Stimulated activated naive B cell treated with anti-CD40 and anti-IgM and Interleukin-4, amounts not matched to agents 10 μg/mL and 1 μg/mL and 100 μg/mL, for 72 hours (primary cell): ENCODE results near the gene GPR151.

Source experiments
- ATAC-seq, 2 donors: fragments of 150-1000 bp; cut with Tn5 transposase; replicated peaks; 2 replicates each; pipeline ENCODE4 v1.10.0; 2021; ENCODE audit warnings: moderate library complexity in 1 of 2
- DNase-seq: peaks from one replicate; pipeline ENCODE4 v3.0.0; 2021
- H3K27ac Mint-ChIP-seq: one replicate; pipeline ENCODE4 v1.8.0; 2022; ENCODE audit warnings: mild to moderate bottlenecking, mixed read lengths
- H3K27me3 Mint-ChIP-seq, 2 donors: one replicate each; pipeline ENCODE4 v1.8.0; 2022; ENCODE audit warnings: mixed read lengths in 2 of 2
- H3K36me3 Mint-ChIP-seq, 2 donors: one replicate each; pipeline ENCODE4 v1.8.0; 2022; ENCODE audit warnings: mixed read lengths in 2 of 2, mild to moderate bottlenecking in 1 of 2
- H3K4me1 Mint-ChIP-seq, 2 donors: one replicate each; pipeline ENCODE4 v1.8.0; 2022; ENCODE audit warnings: mixed read lengths in 2 of 2, mild to moderate bottlenecking in 1 of 2
- H3K4me3 Mint-ChIP-seq, 2 donors: one replicate each; pipeline ENCODE4 v1.8.0; 2022; ENCODE audit warnings: mild to moderate bottlenecking in 2 of 2, mixed read lengths in 2 of 2, moderate library complexity in 1 of 2
- H3K9me3 Mint-ChIP-seq, 2 donors: one replicate each; pipeline ENCODE4 v1.8.0; 2022; ENCODE audit warnings: mixed read lengths in 2 of 2, mild to moderate bottlenecking in 1 of 2

Gene GPR151

GRCh38 chr5:146533882-146534281, 17.9 kb upstream of the GPR151 start:
- H3K27ac Mint-ChIP-seq: no peak overlapping the region
- ATAC-seq (no peak), DNase-seq (no peak)
- H3K4me1 Mint-ChIP-seq: peaks cover 2 to 5% of the 10 kb centered on the region in 2 donors
- H3K4me3 Mint-ChIP-seq: no peak overlapping the region
- H3K36me3 Mint-ChIP-seq: no peaks in the 10 kb centered on the region
- H3K9me3 Mint-ChIP-seq: no peaks in the 10 kb centered on the region
- H3K27me3 Mint-ChIP-seq: peaks cover 0 to 6% of the 10 kb centered on the region in 2 donors

GRCh38 chr5:146533260-146533857, 17.4 kb upstream of the GPR151 start:
- Mint-ChIP-seq H3K9me3 (no peaks in the 10 kb centered on the region), H3K4me3 (no peak overlapping the region), H3K27ac (no peak overlapping the region), H3K27me3 (peaks cover 0 to 6% of the 10 kb centered on the region in 2 donors), H3K36me3 (no peaks in the 10 kb centered on the region), H3K4me1 (peaks cover 2 to 5% of the 10 kb centered on the region in 2 donors)
- peak; percentile 94 to 96 for ATAC-seq
- DNase-seq: peak; percentile 52

GRCh38 chr5:146529984-146530383, 14.0 kb upstream of the GPR151 start:
- H3K36me3 Mint-ChIP-seq: no peaks in the 10 kb centered on the region
- H3K27ac Mint-ChIP-seq: no peak overlapping the region
- H3K9me3 Mint-ChIP-seq: no peaks in the 10 kb centered on the region
- DNase-seq (peak; percentile 2), ATAC-seq (peak; percentile 42 to 56)
- H3K4me3 Mint-ChIP-seq: no peak overlapping the region
- H3K27me3 Mint-ChIP-seq: peaks cover 0 to 4% of the 10 kb centered on the region in 2 donors
- H3K4me1 Mint-ChIP-seq: peaks cover 2 to 5% of the 10 kb centered on the region in 2 donors

GRCh38 chr5:146528236-146528635, 12.2 kb upstream of the GPR151 start:
- H3K27ac Mint-ChIP-seq: no peak overlapping the region
- peaks cover 0 to 4% of the 10 kb centered on the region in 2 donors for H3K27me3 Mint-ChIP-seq
- no peaks in the 10 kb centered on the region for H3K36me3 Mint-ChIP-seq
- H3K9me3 Mint-ChIP-seq: no peaks in the 10 kb centered on the region
- peaks cover under 1 to 1% of the 10 kb centered on the region in 2 donors for H3K4me1 Mint-ChIP-seq
- H3K4me3 Mint-ChIP-seq: no peak overlapping the region
- no peak for DNase-seq
- ATAC-seq: no peak

- DNase-seq: no peak
- Mint-ChIP-seq H3K27ac (no peak overlapping the region), H3K4me1 (no peaks in the 10 kb centered on the region), H3K27me3 (peaks cover 4 to 8% of the 10 kb centered on the region in 2 donors), H3K4me3 (no peak overlapping the region), H3K36me3 (no peaks in the 10 kb centered on the region), H3K9me3 (no peaks in the 10 kb centered on the region)
- ATAC-seq: no peak
These were observed 11.8 kb upstream of the GPR151 start for GRCh38 chr5:146527785-146528184.

GRCh38 chr5:146523698-146524097, 7.7 kb upstream of the GPR151 start:
- Mint-ChIP-seq H3K27ac (no peak overlapping the region), H3K36me3 (no peaks in the 10 kb centered on the region), H3K27me3 (peaks cover 6 to 14% of the 10 kb centered on the region in 2 donors), H3K4me1 (no peaks in the 10 kb centered on the region), H3K4me3 (no peak overlapping the region), H3K9me3 (no peaks in the 10 kb centered on the region)
- DNase-seq: no peak
- no peak for ATAC-seq

- Mint-ChIP-seq H3K27me3 (peaks cover 6 to 10% of the 10 kb centered on the region in 2 donors), H3K4me1 (no peaks in the 10 kb centered on the region), H3K27ac (no peak overlapping the region), H3K9me3 (no peaks in the 10 kb centered on the region), H3K4me3 (no peak overlapping the region), H3K36me3 (no peaks in the 10 kb centered on the region)
- no peak for ATAC-seq
- DNase-seq: no peak
These were observed 5.6 kb upstream of the GPR151 start for GRCh38 chr5:146521403-146522106.

GRCh38 chr5:146520731-146521130, 4.7 kb upstream of the GPR151 start:
- H3K27ac Mint-ChIP-seq: no peak overlapping the region
- no peak for ATAC-seq
- H3K4me1 Mint-ChIP-seq: no peaks in the 10 kb centered on the region
- H3K9me3 Mint-ChIP-seq: no peaks in the 10 kb centered on the region
- no peaks in the 10 kb centered on the region for H3K36me3 Mint-ChIP-seq
- H3K27me3 Mint-ChIP-seq: peaks cover 6 to 10% of the 10 kb centered on the region in 2 donors
- DNase-seq: no peak
- no peak overlapping the region for H3K4me3 Mint-ChIP-seq

GRCh38 chr5:146519554-146519953, 3.6 kb upstream of the GPR151 start:
- H3K4me3 Mint-ChIP-seq: no peak overlapping the region
- no peak overlapping the region for H3K27ac Mint-ChIP-seq
- H3K27me3 Mint-ChIP-seq: peaks cover 6 to 10% of the 10 kb centered on the region in 2 donors
- DNase-seq: no peak
- H3K4me1 Mint-ChIP-seq: peaks cover 0 to 2% of the 10 kb centered on the region in 2 donors
- H3K36me3 Mint-ChIP-seq: peaks cover 5% of the 10 kb centered on the region in 2 donors
- ATAC-seq: no peak
- H3K9me3 Mint-ChIP-seq: no peaks in the 10 kb centered on the region

- Mint-ChIP-seq H3K9me3 (no peaks in the 10 kb centered on the region), H3K27me3 (no peaks in the 10 kb centered on the region), H3K27ac (no peak overlapping the region), H3K36me3 (peaks cover 12 to 14% of the 10 kb centered on the region in 2 donors), H3K4me3 (no peak overlapping the region), H3K4me1 (peaks cover 0 to 2% of the 10 kb centered on the region in 2 donors)
- ATAC-seq (no peak), DNase-seq (no peak)
These were observed 378 bp downstream of the GPR151 start for GRCh38 chr5:146515473-146516150.

- DNase-seq: no peak
- no peak for ATAC-seq
- Mint-ChIP-seq H3K4me1 (peaks cover 0 to 2% of the 10 kb centered on the region in 2 donors), H3K36me3 (peaks cover 17 to 18% of the 10 kb centered on the region in 2 donors), H3K27ac (no peak overlapping the region), H3K9me3 (no peaks in the 10 kb centered on the region), H3K4me3 (no peak overlapping the region), H3K27me3 (no peaks in the 10 kb centered on the region)
These were observed 1.4 kb downstream of the GPR151 start for GRCh38 chr5:146514575-146514974.

- H3K36me3 Mint-ChIP-seq: peaks cover 17 to 23% of the 10 kb centered on the region in 2 donors
- ATAC-seq (no peak), DNase-seq (no peak)
- no peak overlapping the region for H3K27ac Mint-ChIP-seq
- H3K9me3 Mint-ChIP-seq: no peaks in the 10 kb centered on the region
- no peaks in the 10 kb centered on the region for H3K27me3 Mint-ChIP-seq
- H3K4me3 Mint-ChIP-seq: no peak overlapping the region
- H3K4me1 Mint-ChIP-seq: peaks cover 0 to 2% of the 10 kb centered on the region in 2 donors
These were observed 2.5 kb downstream of the GPR151 start for GRCh38 chr5:146513462-146513861.

- Mint-ChIP-seq H3K9me3 (no peaks in the 10 kb centered on the region), H3K36me3 (peaks cover 27 to 36% of the 10 kb centered on the region in 2 donors), H3K27me3 (no peaks in the 10 kb centered on the region), H3K27ac (no peak overlapping the region), H3K4me1 (peaks cover 0 to 2% of the 10 kb centered on the region in 2 donors), H3K4me3 (no peak overlapping the region)
- ATAC-seq (no peak), DNase-seq (no peak)
These were observed 5.3 kb downstream of the GPR151 start for GRCh38 chr5:146510559-146511125.

GRCh38 chr5:146507428-146507827, 8.6 kb downstream of the GPR151 start:
- no peak overlapping the region for H3K27ac Mint-ChIP-seq
- H3K36me3 Mint-ChIP-seq: peaks cover 31 to 48% of the 10 kb centered on the region in 2 donors
- ATAC-seq: no peak
- H3K4me1 Mint-ChIP-seq: no peaks in the 10 kb centered on the region
- DNase-seq: no peak
- no peak overlapping the region for H3K4me3 Mint-ChIP-seq
- no peaks in the 10 kb centered on the region for H3K27me3 Mint-ChIP-seq
- H3K9me3 Mint-ChIP-seq: no peaks in the 10 kb centered on the region
